HG03342 (cell line): Measurements from ENCODE around the gene MYCBPAP.
"Not testable (repeated sequence)": the region's sequence is repeated elsewhere in the genome, so short reads cannot be mapped to it uniquely, and the experiment has no call there.

Experiments used
- ATAC-seq: cut with Tn5 transposase; IDR thresholded peaks from one replicate; pipeline ENCODE4 v1.9.1; 2021; ENCODE audit warnings: mild to moderate bottlenecking, moderate library complexity; ENCODE audit not compliant: unreplicated experiment

The MYCBPAP gene

DNA sequence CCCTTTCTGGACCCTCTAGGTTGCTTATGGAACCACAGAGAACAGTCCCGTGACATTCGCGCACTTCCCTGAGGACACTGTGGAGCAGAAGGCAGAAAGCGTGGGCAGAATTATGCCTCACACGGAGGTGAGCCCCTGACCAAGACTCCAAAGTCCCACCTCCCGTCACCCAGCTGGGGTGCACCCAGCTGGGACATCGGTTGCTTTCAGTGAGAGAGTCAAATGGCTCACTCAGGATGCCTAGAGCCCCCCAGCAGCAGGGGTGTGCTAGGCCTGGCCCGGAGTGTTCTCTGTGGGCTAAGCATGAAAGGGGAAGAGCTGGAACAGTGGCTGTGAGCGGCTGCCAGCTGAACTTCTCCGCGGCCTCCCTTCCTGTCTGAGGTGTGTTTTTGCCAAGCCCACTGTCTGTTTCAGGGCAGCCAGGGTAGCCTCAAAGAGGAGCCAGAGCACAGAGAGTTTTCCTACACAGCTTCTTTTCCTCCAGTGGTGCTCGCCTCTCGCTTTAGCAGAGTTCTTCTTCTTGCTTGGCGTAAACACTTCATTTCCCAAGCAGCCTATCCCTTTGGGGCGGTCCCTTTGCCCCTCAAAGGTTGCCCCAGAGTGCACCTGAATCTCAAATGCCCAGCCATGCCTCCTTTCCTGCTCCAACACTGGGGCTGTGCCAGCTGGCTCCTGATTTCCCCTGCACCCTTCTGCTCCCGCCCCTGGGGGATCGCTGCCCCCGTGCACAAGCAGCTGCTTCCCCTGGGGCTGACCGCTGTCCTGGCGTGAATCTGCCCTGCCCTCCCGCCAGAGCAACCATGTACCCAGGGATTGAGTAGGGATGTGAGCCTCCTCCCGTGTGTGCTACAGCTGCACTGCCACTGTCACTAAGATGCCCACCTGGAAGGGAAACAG is 37.0 kb upstream of the MYCBPAP start:
- ATAC-seq: no peak

DNA sequence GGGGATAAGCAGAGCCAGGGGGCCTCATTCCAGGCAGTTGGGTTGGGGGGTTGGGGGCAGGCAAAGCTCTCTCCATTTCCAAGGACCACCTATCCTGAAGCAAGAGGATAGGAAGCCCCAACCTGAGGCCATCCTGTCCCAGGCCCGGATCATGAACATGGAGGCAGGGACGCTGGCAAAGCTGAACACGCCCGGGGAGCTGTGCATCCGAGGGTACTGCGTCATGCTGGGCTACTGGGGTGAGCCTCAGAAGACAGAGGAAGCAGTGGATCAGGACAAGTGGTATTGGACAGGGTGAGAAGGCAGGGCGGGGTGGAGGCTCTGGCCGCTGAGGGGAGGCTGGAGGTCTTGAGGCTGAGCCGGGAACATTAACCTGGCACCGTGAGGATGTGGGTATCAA is 36.0 kb upstream of the MYCBPAP start:
- ATAC-seq: no peak

- not testable (repeated sequence) for ATAC-seq
Observed at GRCh38 chr17:50472761-50473161, 35.5 kb upstream of the MYCBPAP start.

GRCh38 chr17:50473901-50474300 is 34.3 kb upstream of the MYCBPAP start:
- no peak for ATAC-seq

GRCh38 chr17:50474523-50474922 is 33.7 kb upstream of the MYCBPAP start:
- no peak for ATAC-seq

- ATAC-seq: no peak
Observed at GRCh38 chr17:50475362-50475761, 32.9 kb upstream of the MYCBPAP start.

- not testable (repeated sequence) for ATAC-seq
Observed at GRCh38 chr17:50475775-50476544, 32.3 kb upstream of the MYCBPAP start.

- ATAC-seq: no peak
Observed at GRCh38 chr17:50476545-50477315, 31.5 kb upstream of the MYCBPAP start.

DNA sequence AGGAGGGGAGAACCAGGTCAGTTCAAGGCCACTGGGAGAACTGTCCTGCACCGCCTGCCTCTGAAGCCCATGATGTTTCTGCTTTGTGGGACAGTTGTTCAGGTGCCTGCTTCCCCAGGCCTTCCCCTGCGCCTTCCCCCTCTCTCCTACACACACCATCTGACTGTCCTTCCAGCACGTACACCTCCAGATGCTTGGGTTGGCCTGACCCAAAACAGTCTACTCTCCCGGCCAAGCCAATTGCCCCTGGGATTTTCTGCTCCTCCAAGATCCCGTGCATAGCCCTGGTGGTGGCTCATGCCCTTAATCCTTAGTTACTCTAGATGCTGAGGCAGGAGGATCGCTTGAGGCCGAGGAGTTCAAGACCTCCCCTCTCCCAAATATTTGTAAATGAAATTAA is 30.3 kb upstream of the MYCBPAP start:
- no peak for ATAC-seq

GRCh38 chr17:50478391-50479381 is 29.6 kb upstream of the MYCBPAP start, which contains the start of gene RSAD1:
Gene RSAD1 (plus strand): TSS chr17:50478860. CDS start chr17:50478885, 25 bp downstream.
- peak; percentile 86 for ATAC-seq

DNA sequence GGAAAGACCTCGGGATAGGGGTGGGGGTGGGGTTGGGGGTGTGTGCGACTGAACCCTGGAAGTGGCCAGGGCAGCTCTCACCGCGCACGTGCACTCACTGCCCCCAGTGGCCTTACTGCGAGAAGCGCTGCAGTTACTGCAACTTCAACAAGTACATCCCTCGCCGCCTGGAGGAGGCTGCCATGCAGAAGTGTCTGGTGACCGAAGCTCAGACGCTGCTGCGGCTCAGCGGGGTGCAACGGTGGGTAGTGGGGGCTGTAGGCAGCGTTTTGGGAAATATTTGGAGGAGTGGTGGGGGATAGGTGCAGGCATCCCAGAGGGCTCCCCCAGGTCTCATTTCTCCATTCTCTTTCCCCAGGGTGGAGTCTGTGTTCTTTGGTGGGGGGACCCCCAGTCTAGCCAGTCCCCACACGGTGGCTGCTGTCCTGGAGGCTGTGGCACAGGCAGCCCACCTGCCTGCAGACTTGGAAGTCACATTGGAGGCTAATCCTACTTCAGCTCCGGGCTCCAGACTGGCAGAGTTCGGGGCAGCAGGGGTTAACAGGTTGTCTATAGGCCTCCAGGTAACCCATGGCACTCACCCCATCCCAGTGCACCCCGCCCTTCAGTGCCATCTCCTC is 28.6 kb upstream of the MYCBPAP start:
- no peak for ATAC-seq

DNA sequence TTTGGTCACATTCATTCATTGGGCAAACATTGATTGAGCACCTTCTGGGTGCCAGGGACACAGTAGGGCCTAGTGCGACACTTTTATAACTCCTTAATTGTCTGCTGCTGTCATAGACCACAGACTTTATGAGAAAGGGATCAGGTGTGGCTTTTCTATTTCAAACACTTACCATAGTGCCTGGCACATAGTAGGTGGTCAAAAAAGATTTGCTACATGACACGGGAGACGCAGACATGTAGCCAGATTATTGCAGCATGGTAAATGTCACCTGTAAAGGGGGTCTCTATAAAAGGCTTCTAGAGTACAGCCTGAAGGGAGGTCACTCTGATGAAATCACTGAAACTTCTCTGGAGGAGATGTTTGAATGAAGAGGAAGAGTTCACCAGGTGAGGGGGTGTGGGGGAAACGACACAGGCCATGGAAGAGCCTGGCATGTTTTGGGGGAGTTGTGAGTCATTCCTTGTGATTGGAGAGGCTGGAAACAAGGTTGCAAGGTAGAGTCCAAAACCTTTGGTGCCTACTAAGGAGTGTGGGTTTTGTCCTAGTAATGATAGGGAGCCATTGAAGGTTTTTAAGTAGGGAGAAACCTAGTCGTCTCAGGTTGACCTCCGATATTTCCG is 28.0 kb upstream of the MYCBPAP start:
- ATAC-seq: no peak

- no peak for ATAC-seq
Observed at GRCh38 chr17:50480854-50481490, 27.3 kb upstream of the MYCBPAP start.

DNA sequence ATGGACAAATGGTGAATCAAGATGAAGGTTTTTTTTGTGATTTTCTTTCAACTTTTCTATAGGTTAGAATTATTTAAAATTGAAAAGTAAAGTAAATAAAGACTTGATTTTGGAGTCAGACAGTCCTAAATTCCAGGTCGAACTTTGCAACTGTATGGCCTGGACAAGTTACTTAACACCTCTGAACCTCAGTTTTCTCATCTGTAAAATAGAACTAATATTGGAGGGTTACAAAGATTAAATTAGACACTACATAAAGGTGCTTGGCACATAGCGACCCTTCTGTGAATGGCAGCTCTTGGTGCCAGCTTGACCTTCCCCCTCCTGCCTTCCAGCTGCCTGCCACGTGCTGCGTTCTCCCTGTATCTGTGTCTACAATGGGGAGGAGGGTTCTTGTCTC is 26.6 kb upstream of the MYCBPAP start:
- no peak for ATAC-seq

- ATAC-seq: no peak
Observed at GRCh38 chr17:50482110-50482509, 26.1 kb upstream of the MYCBPAP start.

DNA sequence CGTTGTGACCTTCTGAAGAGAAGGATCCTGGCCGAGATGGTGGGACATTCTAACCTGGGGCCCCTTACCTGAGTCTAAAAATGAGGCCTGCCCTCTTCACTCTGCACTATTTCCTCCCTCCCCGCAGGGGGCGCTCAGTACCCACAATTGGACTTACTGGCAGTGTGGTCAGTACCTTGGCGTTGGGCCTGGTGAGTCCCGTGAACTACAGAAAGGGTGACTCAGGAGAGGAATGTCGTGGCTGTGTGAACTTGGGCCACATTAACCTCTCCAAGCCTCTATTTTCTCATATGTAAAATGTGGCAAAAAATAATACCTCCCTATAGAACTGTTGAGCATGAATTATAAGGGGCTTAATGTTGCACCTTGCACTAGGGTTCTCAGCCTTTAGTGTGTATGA is 25.7 kb upstream of the MYCBPAP start:
- ATAC-seq: no peak

GRCh38 chr17:50483266-50483665 is 25.0 kb upstream of the MYCBPAP start:
- ATAC-seq: no peak

GRCh38 chr17:50484386-50485155 is 23.7 kb upstream of the MYCBPAP start:
- no peak for ATAC-seq
